HG02642 (cell line): ENCODE measurements around the gene PACSIN1.
"Not testable (repeated sequence)": the region's sequence is repeated elsewhere in the genome, so short reads cannot be mapped to it uniquely, and the experiment has no call there.

ENCODE experiments used
- ATAC-seq: cut with Tn5 transposase; IDR thresholded peaks from one replicate; pipeline ENCODE4 v1.9.1; 2021; ENCODE audit warnings: mild to moderate bottlenecking; ENCODE audit not compliant: unreplicated experiment, poor library complexity

Gene PACSIN1

GRCh38 chr6:34457742-34458735, 7.8 kb upstream of the PACSIN1 start:
- ATAC-seq: no peak

GRCh38 chr6:34459899-34460593, 5.8 kb upstream of the PACSIN1 start:
- ATAC-seq: no peak

GRCh38 chr6:34460796-34461507, 4.9 kb upstream of the PACSIN1 start:
- ATAC-seq: no peak

- no peak for ATAC-seq
Observed at GRCh38 chr6:34462010-34462409, 3.9 kb upstream of the PACSIN1 start.

- ATAC-seq: no peak
Observed at GRCh38 chr6:34462551-34462971, 3.3 kb upstream of the PACSIN1 start.

- no peak for ATAC-seq
Observed at GRCh38 chr6:34463299-34463698, 2.6 kb upstream of the PACSIN1 start.

GRCh38 chr6:34463849-34464248, 2.0 kb upstream of the PACSIN1 start:
- ATAC-seq: no peak

GRCh38 chr6:34466242-34467185, 638 bp downstream of the PACSIN1 start:
- no peak for ATAC-seq

- peak; percentile 62 for ATAC-seq
Observed at GRCh38 chr6:34468378-34468892, 2.6 kb downstream of the PACSIN1 start.

GRCh38 chr6:34469499-34469898, 3.6 kb downstream of the PACSIN1 start:
- no peak for ATAC-seq

GRCh38 chr6:34472425-34472824, 6.5 kb downstream of the PACSIN1 start:
- no peak for ATAC-seq

- ATAC-seq: no peak
Observed at GRCh38 chr6:34473967-34474366, 8.1 kb downstream of the PACSIN1 start.

GRCh38 chr6:34474754-34475153, 8.9 kb downstream of the PACSIN1 start:
- no peak for ATAC-seq

GRCh38 chr6:34475238-34475682, 9.4 kb downstream of the PACSIN1 start:
- ATAC-seq: no peak

- ATAC-seq: no peak
Observed at GRCh38 chr6:34475767-34476328, 10.0 kb downstream of the PACSIN1 start.

GRCh38 chr6:34476447-34476846, 10.6 kb downstream of the PACSIN1 start:
- ATAC-seq: no peak

GRCh38 chr6:34476921-34477320, 11.0 kb downstream of the PACSIN1 start:
- no peak for ATAC-seq

GRCh38 chr6:34478796-34479195, 12.9 kb downstream of the PACSIN1 start:
- ATAC-seq: no peak

- ATAC-seq: not testable (repeated sequence)
Observed at GRCh38 chr6:34483781-34484180, 17.9 kb downstream of the PACSIN1 start.
